ENCODE results near the gene FGF10. TPM values are rescaled to one million over a fixed set of nuclear protein-coding genes. Genes with fewer than 3 reads are reported as not detected.
A peak's percentile ranks its signal among the peaks of the same experiment; 100 is the strongest.

Gene FGF10
- total RNA-seq, 2 donors from 2014 or later = 0.44 to 3.8 TPM

DNA sequence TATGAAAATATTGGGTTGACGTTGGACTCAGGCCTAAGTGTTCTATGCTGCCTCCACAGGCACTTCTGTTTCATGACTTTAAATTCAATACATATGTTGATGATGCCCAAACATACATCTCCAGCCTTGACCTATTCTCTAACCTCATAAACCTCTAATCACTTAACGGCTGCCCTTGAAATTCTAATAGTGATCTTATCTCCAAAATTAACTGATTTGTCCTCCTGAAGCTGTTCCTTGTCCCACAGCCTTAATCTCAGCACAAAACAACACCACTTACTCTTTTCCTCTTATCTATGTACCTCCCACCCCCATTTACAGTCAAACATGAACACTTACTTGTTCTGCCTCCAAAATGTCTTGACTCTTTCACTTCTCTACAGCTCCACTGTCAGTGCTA is 43.3 kb downstream of the FGF10 start:
- Histone ChIP-seq H3K9ac (ENCODE audit: extremely low read depth, low read length, poor library complexity, severe bottlenecking) (no peak overlapping the region), H3K27me3 (ENCODE audit: control insufficient read depth, insufficient read depth, low read length, poor library complexity, severe bottlenecking) (no peaks in the 10 kb centered on the region), H3K9me3 (ENCODE audit: control insufficient read depth, low read length) (no peaks in the 10 kb centered on the region), H3K36me3 (ENCODE audit: control insufficient read depth, insufficient read depth, low read length) (no peaks in the 10 kb centered on the region), H3K27ac (ENCODE audit: low read depth, low read length) (no peak overlapping the region), H3K4me3 (ENCODE audit: low read length) (no peak overlapping the region), H3K4me1 (ENCODE audit: control insufficient read depth, insufficient read depth, low read length) (no peaks in the 10 kb centered on the region)
- DNase-seq = no peak
- Mint-ChIP-seq H3K27me3 (ENCODE audit: insufficient read depth) (no peaks in the 10 kb centered on the region), H3K9me3 (no peaks in the 10 kb centered on the region), H3K4me1 (peaks cover 12% of the 10 kb centered on the region), H3K27ac (no peak overlapping the region), H3K4me3 (no peak overlapping the region), H3K36me3 (ENCODE audit: low read depth) (no peaks in the 10 kb centered on the region)
- 70 to 85% methylated on average over 1 to 2 of the region's 2 CpGs for WGBS, 2 experiments (ENCODE audit: insufficient coverage in 1 of 2, insufficient read length in 1 of 2)
- TF ChIP-seq CTCF (conservative IDR thresholded peaks at IDR 0.05) = peak; percentile 53

DNA sequence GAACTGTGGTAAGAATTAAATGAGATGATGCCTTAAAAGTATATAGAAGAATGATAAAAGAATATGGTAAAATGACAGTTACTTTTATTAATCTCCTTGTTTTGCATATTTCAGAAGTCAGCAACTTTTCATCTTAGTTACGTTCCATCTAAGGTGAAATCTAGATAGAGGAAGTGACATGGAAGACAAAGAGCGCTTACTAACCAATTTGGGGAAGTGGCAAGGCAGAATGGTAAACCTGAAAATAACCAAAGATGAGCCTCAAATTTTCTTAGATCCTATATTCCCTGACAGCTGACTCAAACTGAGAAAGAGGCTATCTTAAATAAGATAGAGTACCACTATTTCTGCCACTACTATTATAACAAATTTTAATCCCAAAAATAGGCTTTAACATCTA is 52.5 kb downstream of the FGF10 start:
- no peak overlapping the region for H3K4me3 ChIP-seq (ENCODE audit: low read length)
- TF ChIP-seq CTCF (conservative IDR thresholded peaks at IDR 0.05) = no peak
- no peaks in the 10 kb centered on the region for H3K9me3 Mint-ChIP-seq
- no peak for DNase-seq
- no peak overlapping the region for H3K27ac ChIP-seq (ENCODE audit: low read depth, low read length)
- no peaks in the 10 kb centered on the region for H3K27me3 ChIP-seq (ENCODE audit: control insufficient read depth, insufficient read depth, low read length, poor library complexity, severe bottlenecking)
- peaks cover 2% of the 10 kb centered on the region for H3K4me1 ChIP-seq (ENCODE audit: control insufficient read depth, insufficient read depth, low read length)
- H3K27ac Mint-ChIP-seq = no peak overlapping the region
- H3K9ac ChIP-seq (ENCODE audit: extremely low read depth, low read length, poor library complexity, severe bottlenecking) = no peak overlapping the region
- no peaks in the 10 kb centered on the region for H3K36me3 Mint-ChIP-seq (ENCODE audit: low read depth)
- no peaks in the 10 kb centered on the region for H3K36me3 ChIP-seq (ENCODE audit: control insufficient read depth, insufficient read depth, low read length)
- peaks cover 10% of the 10 kb centered on the region for H3K4me1 Mint-ChIP-seq
- no peak overlapping the region for H3K4me3 Mint-ChIP-seq
- H3K9me3 ChIP-seq (ENCODE audit: control insufficient read depth, low read length) = no peaks in the 10 kb centered on the region
- WGBS, 2 experiments (ENCODE audit: insufficient coverage in 1 of 2, insufficient read length in 1 of 2) = 83 to 92% methylated on average over 2 of the region's 2 CpGs
- H3K27me3 Mint-ChIP-seq (ENCODE audit: insufficient read depth) = no peaks in the 10 kb centered on the region

GRCh38 chr5:44334622-44335021 is 54.6 kb downstream of the FGF10 start:
- Mint-ChIP-seq H3K36me3 (ENCODE audit: low read depth) (no peaks in the 10 kb centered on the region), H3K4me1 (peaks cover 27% of the 10 kb centered on the region), H3K9me3 (no peaks in the 10 kb centered on the region), H3K27ac (no peak overlapping the region), H3K4me3 (no peak overlapping the region), H3K27me3 (ENCODE audit: insufficient read depth) (no peaks in the 10 kb centered on the region)
- Histone ChIP-seq H3K27ac (ENCODE audit: low read depth, low read length) (no peak overlapping the region), H3K36me3 (ENCODE audit: control insufficient read depth, insufficient read depth, low read length) (no peaks in the 10 kb centered on the region), H3K9me3 (ENCODE audit: control insufficient read depth, low read length) (no peaks in the 10 kb centered on the region), H3K4me3 (ENCODE audit: low read length) (no peak overlapping the region), H3K27me3 (ENCODE audit: control insufficient read depth, insufficient read depth, low read length, poor library complexity, severe bottlenecking) (no peaks in the 10 kb centered on the region), H3K9ac (ENCODE audit: extremely low read depth, low read length, poor library complexity, severe bottlenecking) (no peak overlapping the region), H3K4me1 (ENCODE audit: control insufficient read depth, insufficient read depth, low read length) (peaks cover 2% of the 10 kb centered on the region)
- no peak for DNase-seq
- WGBS, 2 experiments (ENCODE audit: insufficient coverage in 1 of 2, insufficient read length in 1 of 2) = 80 to 93% methylated on average over 1 of the region's 1 CpG
- TF ChIP-seq CTCF (conservative IDR thresholded peaks at IDR 0.05) = no peak

Data from endodermal cell (in vitro differentiated cells).